A549 (cell line): Measurements from ENCODE around the gene KCNA10. TPM values are rescaled to one million over a fixed set of nuclear protein-coding genes. Genes with fewer than 3 reads are reported as not detected.

ENCODE experiments used
- ATAC-seq, 2 experiments: fragments of 200-7000 bp in 1 of 2; fragments of >200 bp in 1 of 2; cut with Nextera tagmentation in 1 of 2; cut with Tn5 transposase in 1 of 2; 3 replicates each; pipeline versions ENCODE4 v1.8.0 to v1.9.1; 2018 to 2020; ENCODE audit warnings: mild to moderate bottlenecking in 1 of 2, moderate library complexity in 1 of 2
- CTCF ChIA-PET: fragments of 300-600 bp; sonication (Branson Sonifier 250); formaldehyde crosslinking; extraction: SDS; loops from one replicate; lab custom pipeline; 2021; ENCODE audit warnings: antibody characterized with exemption, inconsistent platforms; lab: Yijun Ruan, JAX
- POLR2A ChIA-PET: fragments of 350-600 bp; formaldehyde crosslinking; extraction: SDS; loops from one replicate; lab custom pipeline; 2021; ENCODE audit warnings: antibody characterized with exemption, inconsistent platforms; lab: Yijun Ruan, JAX
- DNase-seq, 2 experiments: peaks; one replicate each; pipeline versions ENCODE4 v3.0.0 to v3.0.0-alpha.2; 2011 to 2016; ENCODE audit warnings: low read depth in 1 of 2, low spot score in 1 of 2
- FAIRE-seq: peaks from 2 replicates; lab custom pipeline; 2011; peaks lifted over from hg19 to GRCh38; lab: Jason Lieb, UNC
- H3K27ac ChIP-seq, 2 experiments: fragments of >200 bp; sonication (Bioruptor Twin); formaldehyde crosslinking; 3 replicates each; pipeline ENCODE4 v1.5.1; 2016 to 2017
- H3K4me1 ChIP-seq: fragments of >200 bp; sonication (Bioruptor Twin); formaldehyde crosslinking; 3 replicates; pipeline ENCODE4 v1.6.1; 2016
- H3K4me2 ChIP-seq: fragments of >200 bp; sonication (Bioruptor Twin); formaldehyde crosslinking; 3 replicates; pipeline ENCODE4 v1.6.1; 2016
- H3K4me3 ChIP-seq: fragments of >200 bp; sonication (Bioruptor Twin); formaldehyde crosslinking; 3 replicates; pipeline ENCODE4 v1.5.1; 2016
- H3K9me3 ChIP-seq: fragments of >200 bp; sonication (Bioruptor Twin); formaldehyde crosslinking; 3 replicates; pipeline ENCODE4 v1.6.1; 2016
- ATOH8 ChIP-seq: fragments of 250-450 bp; sonication (Bioruptor Pico); IDR thresholded peaks from 2 replicates; pipeline ENCODE4 v1.5.0; 2020; ENCODE audit warnings: low read depth, mild to moderate bottlenecking, moderate library complexity
- BHLHE40 ChIP-seq: IDR thresholded peaks from 2 replicates; pipeline ENCODE4 v1.6.1; 2012; ENCODE audit warnings: low read depth, low read length, inconsistent platforms
- CEBPB ChIP-seq, 2 experiments: fragments of >200 bp in 1 of 2; sonication (Bioruptor Twin) in 1 of 2; formaldehyde crosslinking in 1 of 2; IDR thresholded peaks; 2 replicates each; pipeline ENCODE4 v1.6.1; 2012 to 2016
- CHD2 ChIP-seq: fragments of 150-350 bp; IDR thresholded peaks from 2 replicates; pipeline ENCODE4 v1.6.1; 2014; ENCODE audit warnings: low read length; ENCODE audit not compliant: partially characterized antibody
- CHD4 ChIP-seq: fragments of 200-600 bp; sonication (generic); IDR thresholded peaks from 2 replicates; pipeline ENCODE4 v1.6.1; 2016; ENCODE audit warnings: antibody characterized with exemption, mild to moderate bottlenecking, borderline replicate concordance
- CTCF ChIP-seq: fragments of >200 bp; sonication (Bioruptor Twin); formaldehyde crosslinking; IDR thresholded peaks from 3 replicates; pipeline ENCODE4 v1.5.1; 2016
- E2F6 ChIP-seq: IDR thresholded peaks from 2 replicates; pipeline ENCODE4 v1.6.1; 2012; ENCODE audit warnings: low read depth, borderline replicate concordance
- EHMT2 ChIP-seq: fragments of 200-600 bp; sonication (generic); IDR thresholded peaks from 2 replicates; pipeline ENCODE4 v1.6.1; 2016; ENCODE audit warnings: antibody characterized with exemption, low read depth, mild to moderate bottlenecking, moderate library complexity
- ELK1 ChIP-seq: fragments of 150-350 bp; IDR thresholded peaks from 2 replicates; pipeline ENCODE4 v1.6.1; 2014; ENCODE audit warnings: low read depth, mild to moderate bottlenecking, low read length
- EP300 ChIP-seq, 2 experiments: fragments of >200 bp; sonication (Bioruptor Twin); formaldehyde crosslinking; IDR thresholded peaks; 2 replicates in 1 of 2; 3 replicates in 1 of 2; pipeline ENCODE4 v1.6.1; 2016 to 2017
- ESRRA ChIP-seq: fragments of 150-350 bp; IDR thresholded peaks from 2 replicates; pipeline ENCODE4 v1.6.1; 2014; ENCODE audit warnings: mild to moderate bottlenecking, low read length, borderline replicate concordance
- FOSB ChIP-seq: fragments of 250-450 bp; sonication (Bioruptor Pico); IDR thresholded peaks from 2 replicates; pipeline ENCODE4 v1.5.0; 2020; ENCODE audit warnings: mild to moderate bottlenecking, moderate library complexity
- FOXS1 ChIP-seq: fragments of 250-450 bp; sonication (Bioruptor Pico); IDR thresholded peaks from 2 replicates; pipeline ENCODE4 v1.5.0; 2020; ENCODE audit warnings: mild to moderate bottlenecking, moderate library complexity
- GATA3 ChIP-seq: IDR thresholded peaks from 2 replicates; pipeline ENCODE4 v1.6.1; 2012; ENCODE audit warnings: borderline replicate concordance
- HEYL ChIP-seq: fragments of 250-450 bp; sonication (Bioruptor Pico); IDR thresholded peaks from 2 replicates; pipeline ENCODE4 v1.8.0; 2021; ENCODE audit warnings: mild to moderate bottlenecking, moderate library complexity
- JUNB ChIP-seq: fragments of >200 bp; sonication (Bioruptor Twin); formaldehyde crosslinking; IDR thresholded peaks from 2 replicates; pipeline ENCODE4 v1.6.1; 2016
- KDM5A ChIP-seq: fragments of 200-600 bp; sonication (generic); IDR thresholded peaks from 2 replicates; pipeline ENCODE4 v1.6.1; 2016; ENCODE audit warnings: antibody characterized with exemption, mild to moderate bottlenecking
- NFE2L2 ChIP-seq: fragments of 150-350 bp; conservative IDR thresholded peaks from 2 replicates; pipeline ENCODE4 v1.6.1; 2014; ENCODE audit warnings: low read length
- POLR2A ChIP-seq: IDR thresholded peaks from 2 replicates; pipeline ENCODE4 v1.6.1; 2012; ENCODE audit warnings: mild to moderate bottlenecking, low read length
- RARB ChIP-seq: fragments of 250-450 bp; sonication (Bioruptor Pico); IDR thresholded peaks from 2 replicates; pipeline ENCODE4 v1.8.0; 2021; ENCODE audit warnings: mild to moderate bottlenecking, moderate library complexity
- RCOR1 ChIP-seq: fragments of 150-350 bp; IDR thresholded peaks from 2 replicates; pipeline ENCODE4 v1.6.1; 2014; ENCODE audit warnings: antibody characterized with exemption, low read length, low read depth
- RFX5 ChIP-seq: fragments of 450-650 bp; IDR thresholded peaks from 2 replicates; pipeline ENCODE4 v1.7.1; 2014; ENCODE audit warnings: antibody characterized with exemption, mild to moderate bottlenecking, moderate library complexity
- RNF2 ChIP-seq: fragments of 200-600 bp; sonication (generic); IDR thresholded peaks from 2 replicates; pipeline ENCODE4 v1.6.1; 2016; ENCODE audit warnings: low read depth, mild to moderate bottlenecking, antibody characterized with exemption, moderate library complexity, borderline replicate concordance
- TFCP2L1 ChIP-seq: fragments of 250-450 bp; sonication (Bioruptor Pico); IDR thresholded peaks from 2 replicates; pipeline ENCODE4 v1.5.0; 2021; ENCODE audit warnings: mild to moderate bottlenecking
- TP53 ChIP-seq: fragments of 250-450 bp; sonication (Bioruptor Pico); IDR thresholded peaks from 2 replicates; pipeline ENCODE4 v1.5.0; 2021; ENCODE audit warnings: mild to moderate bottlenecking, moderate library complexity
- USF2 ChIP-seq: fragments of 450-650 bp; IDR thresholded peaks from 2 replicates; pipeline ENCODE4 v1.6.1; 2014; ENCODE audit warnings: antibody characterized with exemption
- ZNF302 ChIP-seq: fragments of 250-450 bp; sonication (Bioruptor Pico); IDR thresholded peaks from 2 replicates; pipeline ENCODE4 v1.9.0; 2021; ENCODE audit warnings: inconsistent platforms, mild to moderate bottlenecking, moderate library complexity
- WGBS: methylation state at CpG from one replicate; pipeline ENCODE4 v1.1.6; 2017; ENCODE audit errors: missing lambda C conversion rate; 5-methylcytosine and 5-hydroxymethylcytosine counted together
- polyA plus RNA-seq, 4 experiments: library from polyadenylated mRNA; depleted of rRNA in 3 of 4; stranded (reverse); fragments of >200 nt; fragmentation: RNase III in 1 of 4; extraction: RNeasy Plus Mini Kit Qiagen cat#74134 plus additional on column Dnase treatment in 1 of 4; gene quantifications; 2 replicates in 3 of 4; 3 replicates in 1 of 4; pipeline ENCODE4 v1.2.3, GENCODE V29; 2011 to 2017

The KCNA10 gene
- polyA plus RNA-seq, 2 of the 4 experiments (the other 2 are of a cell fraction) = not detected

GRCh38 chr1:110533230-110533629 lies 14.3 kb upstream of the KCNA10 start:
- Histone ChIP-seq H3K4me2 (no peak overlapping the region), H3K27ac (no peak overlapping the region), H3K4me3 (no peak overlapping the region), H3K9me3 (no peaks in the 10 kb centered on the region), H3K4me1 (no peaks in the 10 kb centered on the region)
- ChIA-PET CTCF (interaction anchor here (0.5 to 4.2 kb wide), 8 partner anchors 9 to 118 kb away, joined by 3 to 22 read pairs (median 4); no protein-coding TSS in a partner anchor), POLR2A (no interaction called here)
- WGBS = 0% methylated on average over 2 of the region's 3 CpGs
- FAIRE-seq = no peak
- no peak for ATAC-seq
- TF ChIP-seq FOSB (CRISPR knock-in tag) (no peak), BHLHE40 (no peak), CEBPB (IDR thresholded peaks at IDR 0.05) (no peak), RARB (CRISPR knock-in tag) (no peak), CHD4 (no peak), KDM5A (no peak), USF2 (no peak), ZNF302 (no peak)
- DNase-seq = no peak

GRCh38 chr1:110529011-110529410 lies 10.0 kb upstream of the KCNA10 start:
- ChIA-PET POLR2A (no interaction called here), CTCF (no interaction called here)
- Histone ChIP-seq H3K9me3 (no peaks in the 10 kb centered on the region), H3K4me1 (peaks cover 2% of the 10 kb centered on the region; the same call in 1 of the 3 replicates), H3K4me3 (no peak overlapping the region)
- no peak for DNase-seq
- no peak for TF ChIP-seq CHD2
- TF ChIP-seq ZNF302 = no peak
- TF ChIP-seq GATA3 = no peak
- TF ChIP-seq FOXS1 (CRISPR knock-in tag) = no peak
- no peak for TF ChIP-seq JUNB
- no peak for TF ChIP-seq ATOH8 (CRISPR knock-in tag)
- no peak for TF ChIP-seq CTCF
- TF ChIP-seq POLR2A = no peak
- no peak for TF ChIP-seq NFE2L2
- no peak for TF ChIP-seq RCOR1
- no peak for TF ChIP-seq RFX5
- no peak for TF ChIP-seq ELK1
- TF ChIP-seq TP53 = no peak
- TF ChIP-seq RNF2 = no peak
- no peak for TF ChIP-seq EP300 (IDR thresholded peaks at IDR 0.05)
- no peak for TF ChIP-seq ESRRA
- no peak for TF ChIP-seq HEYL
- TF ChIP-seq TFCP2L1 (CRISPR knock-in tag) = no peak
- TF ChIP-seq E2F6 = no peak
- TF ChIP-seq EHMT2 = no peak
- TF ChIP-seq, all 56 proteins: peak for 0
- no peak overlapping the region for H3K27ac ChIP-seq
- 30% methylated on average over 1 of the region's 1 CpG for WGBS
- no peak for FAIRE-seq
- no peak for ATAC-seq
- H3K4me2 ChIP-seq = no peak overlapping the region
